DOHH2 (cell line): Measurements from ENCODE around the gene PLA2G4A.

Experiments
- EZH2phosphoT487 ChIP-seq: fragments of 200-600 bp; sonication (generic); IDR thresholded peaks from 2 replicates; pipeline ENCODE4 v1.6.1; 2017; ENCODE audit warnings: borderline replicate concordance, mild to moderate bottlenecking, antibody characterized with exemption, low read length, moderate library complexity, mixed read lengths
- TF ChIP-seq, protein P1 (sequence below): fragments of 200-600 bp; sonication (generic); IDR thresholded peaks from one replicate; pipeline ENCODE4 v1.5.1; 2014; ENCODE audit warnings: antibody characterized with exemption, mild to moderate bottlenecking, low read depth, low read length; ENCODE audit not compliant: poor library complexity, severe bottlenecking

DNA sequence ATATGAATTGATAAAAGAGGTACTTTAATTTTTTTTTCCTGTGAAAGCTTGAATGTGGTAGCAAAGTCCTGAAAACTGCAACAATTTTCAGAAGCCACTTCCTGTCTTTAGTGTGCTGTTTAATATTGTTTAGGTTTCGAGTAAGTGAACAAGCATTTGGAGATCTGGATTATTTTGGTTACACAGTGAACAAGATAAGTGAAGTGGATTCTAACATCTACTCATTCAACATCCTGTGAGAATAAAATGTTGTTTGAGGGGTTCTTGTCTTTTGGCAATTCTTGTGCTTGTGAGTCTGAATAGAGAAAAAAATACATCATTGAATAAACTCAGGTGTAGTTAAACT is 35.2 kb upstream of the PLA2G4A start:
- TF ChIP-seq, protein P1, sequence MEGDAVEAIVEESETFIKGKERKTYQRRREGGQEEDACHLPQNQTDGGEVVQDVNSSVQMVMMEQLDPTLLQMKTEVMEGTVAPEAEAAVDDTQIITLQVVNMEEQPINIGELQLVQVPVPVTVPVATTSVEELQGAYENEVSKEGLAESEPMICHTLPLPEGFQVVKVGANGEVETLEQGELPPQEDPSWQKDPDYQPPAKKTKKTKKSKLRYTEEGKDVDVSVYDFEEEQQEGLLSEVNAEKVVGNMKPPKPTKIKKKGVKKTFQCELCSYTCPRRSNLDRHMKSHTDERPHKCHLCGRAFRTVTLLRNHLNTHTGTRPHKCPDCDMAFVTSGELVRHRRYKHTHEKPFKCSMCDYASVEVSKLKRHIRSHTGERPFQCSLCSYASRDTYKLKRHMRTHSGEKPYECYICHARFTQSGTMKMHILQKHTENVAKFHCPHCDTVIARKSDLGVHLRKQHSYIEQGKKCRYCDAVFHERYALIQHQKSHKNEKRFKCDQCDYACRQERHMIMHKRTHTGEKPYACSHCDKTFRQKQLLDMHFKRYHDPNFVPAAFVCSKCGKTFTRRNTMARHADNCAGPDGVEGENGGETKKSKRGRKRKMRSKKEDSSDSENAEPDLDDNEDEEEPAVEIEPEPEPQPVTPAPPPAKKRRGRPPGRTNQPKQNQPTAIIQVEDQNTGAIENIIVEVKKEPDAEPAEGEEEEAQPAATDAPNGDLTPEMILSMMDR = no peak
- TF ChIP-seq EZH2phosphoT487 = no peak
